Measurements from ENCODE around the gene PHACTR1. TPM values are rescaled to one million over a fixed set of nuclear protein-coding genes. Genes with fewer than 3 reads are reported as not detected.

PHACTR1 gene
- total RNA-seq, 1 experiment from 2014 or later = 15.5 TPM

GRCh38 chr6:12913201-12913600 is 196.6 kb downstream of the PHACTR1 start:
- Mint-ChIP-seq H3K27ac (peak overlapping the region; percentile 42; the same call in 1 of the 2 replicates), H3K9me3 (no peaks in the 10 kb centered on the region), H3K27me3 (ENCODE audit: low read depth) (no peaks in the 10 kb centered on the region), H3K4me3 (no peak overlapping the region), H3K4me1 (peaks cover 31% of the 10 kb centered on the region), H3K36me3 (no peaks in the 10 kb centered on the region)
- ChIA-PET CTCF (interaction anchor here (1.0 to 2.8 kb wide), 4 partner anchors 19 to 365 kb away, joined by 4 to 11 read pairs (median 4); no protein-coding TSS in a partner anchor), POLR2A (no interaction called here)
- TF ChIP-seq CREB1 (CRISPR knock-in tag; IDR thresholded peaks at IDR 0.05) (no peak), SP1 (CRISPR knock-in tag; conservative IDR thresholded peaks at IDR 0.05) (no peak), SMAD3 (CRISPR knock-in tag; IDR thresholded peaks at IDR 0.05; ENCODE audit: borderline replicate concordance) (no peak), FOXP1 (CRISPR knock-in tag; IDR thresholded peaks at IDR 0.05; ENCODE audit: borderline replicate concordance) (no peak), ZBTB43 (CRISPR knock-in tag; IDR thresholded peaks at IDR 0.05) (no peak), HMGA2 (CRISPR knock-in tag; IDR thresholded peaks at IDR 0.05) (no peak), USF2 (CRISPR knock-in tag; IDR thresholded peaks at IDR 0.05) (no peak), JUN (CRISPR knock-in tag; IDR thresholded peaks at IDR 0.05) (no peak), GRHL2 (CRISPR knock-in tag; IDR thresholded peaks at IDR 0.05; ENCODE audit: insufficient replicate concordance, severe bottlenecking) (no peak), RELA (CRISPR knock-in tag; IDR thresholded peaks at IDR 0.05; ENCODE audit: borderline replicate concordance) (no peak), ESRRA (CRISPR knock-in tag; IDR thresholded peaks at IDR 0.05; ENCODE audit: borderline replicate concordance) (no peak), ELF4 (CRISPR knock-in tag; IDR thresholded peaks at IDR 0.05; ENCODE audit: low read depth) (no peak)
- ATAC-seq (no peak), DNase-seq (ENCODE audit: low spot score) (no peak)

- ATAC-seq (no peak), DNase-seq (ENCODE audit: low spot score) (no peak)
- Mint-ChIP-seq H3K4me3 (no peak overlapping the region), H3K4me1 (peaks cover 34% of the 10 kb centered on the region), H3K27ac (no peak overlapping the region), H3K27me3 (ENCODE audit: low read depth) (no peaks in the 10 kb centered on the region), H3K9me3 (no peaks in the 10 kb centered on the region), H3K36me3 (no peaks in the 10 kb centered on the region)
- ChIA-PET POLR2A (no interaction called here), CTCF (interaction anchor here (0.7 to 2.0 kb wide), 2 partner anchors 205 to 278 kb away, joined by 3 to 5 read pairs; no protein-coding TSS in a partner anchor)
- TF ChIP-seq PREB (CRISPR knock-in tag; IDR thresholded peaks at IDR 0.05; ENCODE audit: borderline replicate concordance) (no peak), ATF1 (CRISPR knock-in tag; IDR thresholded peaks at IDR 0.05) (no peak), USF2 (CRISPR knock-in tag; IDR thresholded peaks at IDR 0.05) (no peak), MYBL2 (CRISPR knock-in tag; IDR thresholded peaks at IDR 0.05) (no peak), MXD4 (CRISPR knock-in tag; IDR thresholded peaks at IDR 0.05; ENCODE audit: borderline replicate concordance) (no peak), TP53 (CRISPR knock-in tag; IDR thresholded peaks at IDR 0.05) (no peak), ZSCAN18 (CRISPR knock-in tag; IDR thresholded peaks at IDR 0.05) (no peak), ZNF138 (CRISPR knock-in tag; conservative IDR thresholded peaks at IDR 0.05) (no peak), FOXP4 (CRISPR knock-in tag; IDR thresholded peaks at IDR 0.05) (no peak), IRF1 (CRISPR knock-in tag; IDR thresholded peaks at IDR 0.05) (no peak), AR (CRISPR knock-in tag; IDR thresholded peaks at IDR 0.05) (no peak), SMAD3 (CRISPR knock-in tag; IDR thresholded peaks at IDR 0.05; ENCODE audit: borderline replicate concordance) (no peak), E2F5 (CRISPR knock-in tag; IDR thresholded peaks at IDR 0.05) (no peak)
Measured at GRCh38 chr6:12916006-12916405, 199.4 kb downstream of the PHACTR1 start.

Measured in WTC11 (cell line).